MM.1S (cell line): Measurements from ENCODE around the gene COL4A5.

ENCODE experiments used
- CTCF ChIP-seq: fragments of 300-600 bp; sonication (generic); IDR thresholded peaks from 2 replicates; pipeline ENCODE4 v1.5.1; 2016; ENCODE audit warnings: antibody characterized with exemption, low read length, mixed read lengths
- EZH2 ChIP-seq: fragments of 300-600 bp; sonication (generic); optimal IDR thresholded peaks from 2 replicates; pipeline ENCODE3; 2017; ENCODE audit warnings: low read depth, mild to moderate bottlenecking, antibody characterized with exemption, low read length, mixed read lengths
- EZH2phosphoT487 ChIP-seq: fragments of 300-600 bp; sonication (generic); IDR thresholded peaks from 2 replicates; pipeline ENCODE4 v1.6.1; 2018; ENCODE audit warnings: antibody characterized with exemption, low read length

GRCh38 chrX:108468486-108468885 lies 28.8 kb downstream of the COL4A5 start:
- TF ChIP-seq CTCF = no peak
- no peak for TF ChIP-seq EZH2phosphoT487
- TF ChIP-seq EZH2 = no peak
